PC-3 (cell line): Measurements from ENCODE around the gene CAPN1.

Experiments
- CTCF ChIP-seq: fragments of 300-600 bp; sonication (generic); conservative IDR thresholded peaks from 2 replicates; pipeline ENCODE4 v1.5.1; 2017; ENCODE audit warnings: antibody characterized with exemption, low read depth, mild to moderate bottlenecking, low read length
- EZH2 ChIP-seq: fragments of 300-600 bp; sonication (generic); IDR thresholded peaks from one replicate; pipeline ENCODE4 v1.6.1; 2017; ENCODE audit warnings: antibody characterized with exemption, mild to moderate bottlenecking, low read length; ENCODE audit not compliant: unreplicated experiment
- EZH2phosphoT487 ChIP-seq: fragments of 300-600 bp; sonication (generic); IDR thresholded peaks from 2 replicates; pipeline ENCODE4 v1.6.1; 2018; ENCODE audit warnings: mild to moderate bottlenecking, antibody characterized with exemption, low read length, borderline replicate concordance

- TF ChIP-seq CTCF (no peak), EZH2 (no peak), EZH2phosphoT487 (no peak)
Measured at GRCh38 chr11:65213322-65214211, 31.8 kb downstream of the CAPN1 start.
